Esophagus muscularis mucosa (tissue), 4 donors: ENCODE data around the gene FGFRL1. TPM values are rescaled to one million over a fixed set of nuclear protein-coding genes. Genes with fewer than 3 reads are reported as not detected.
A peak's percentile ranks its signal among the peaks of the same experiment; 100 is the strongest.

Experiments
- DNase-seq: peaks from one replicate; pipeline ENCODE4 v3.0.0-alpha.2; 2017; ENCODE audit errors: extremely low spot score
- H3K27ac ChIP-seq, 4 donors: fragments of 200-600 bp; sonication (generic); replicated peaks in 1 of 4; 1 replicate in 3 of 4; 2 replicates in 1 of 4; pipeline ENCODE4 v1.5.1; 2016 to 2019; ENCODE audit warnings: mild to moderate bottlenecking in 1 of 4
- H3K27me3 ChIP-seq, 4 donors: fragments of 200-600 bp; sonication (generic); one replicate each; pipeline versions ENCODE4 v1.5.1 to v1.6.0; 2016 to 2019
- H3K36me3 ChIP-seq, 4 donors: fragments of 200-600 bp; sonication (generic); one replicate each; pipeline ENCODE4 v1.5.1; 2016 to 2019
- H3K4me1 ChIP-seq, 4 donors: fragments of 200-600 bp; sonication (generic); one replicate each; pipeline ENCODE4 v1.5.1; 2016 to 2019
- H3K4me3 ChIP-seq, 4 donors: fragments of 200-600 bp; sonication (generic); 1 replicate in 2 of 4; 2 replicates in 2 of 4; pipeline ENCODE4 v1.5.1; 2016 to 2019; ENCODE audit warnings: mild to moderate bottlenecking in 4 of 4, moderate library complexity in 1 of 4
- H3K9me3 ChIP-seq, 4 donors: fragments of 200-600 bp; sonication (generic); 1 replicate in 3 of 4; 2 replicates in 1 of 4; pipeline ENCODE4 v1.5.1; 2016 to 2019
- CTCF ChIP-seq, 3 experiments: fragments of 200-600 bp in 2 of 3; fragments of 450-650 bp in 1 of 3; sonication (generic) in 2 of 3; IDR thresholded peaks; one replicate each; pipeline ENCODE4 v1.5.1; 2017 to 2019; ENCODE audit warnings: antibody characterized with exemption in 3 of 3, mild to moderate bottlenecking in 2 of 3, moderate library complexity in 1 of 3
- EP300 ChIP-seq: sonication (generic); formaldehyde crosslinking; IDR thresholded peaks from one replicate; pipeline ENCODE4 v1.6.1; 2017; ENCODE audit warnings: antibody characterized with exemption
- POLR2A ChIP-seq: fragments of 450-650 bp; IDR thresholded peaks from one replicate; pipeline ENCODE4 v1.6.1; 2017; ENCODE audit warnings: antibody characterized with exemption, moderate library complexity, mild to moderate bottlenecking, low read depth
- POLR2AphosphoS5 ChIP-seq, 2 donors: sonication (generic); formaldehyde crosslinking; IDR thresholded peaks; one replicate each; pipeline ENCODE4 v1.6.1; 2017; ENCODE audit warnings: antibody characterized with exemption in 2 of 2
- WGBS: methylation state at CpG from one replicate; pipeline ENCODE4 v1.1.5; 2018; 5-methylcytosine and 5-hydroxymethylcytosine counted together
- intact Hi-C: fragments of 100-400 bp; cut with DNase I; formaldehyde crosslinking; loops from one replicate; pipeline ENCODE4 v1.15.1; 2023
- total RNA-seq, 4 donors: library from RNA; depleted of rRNA; stranded (reverse); fragments of >200 nt; gene quantifications; one replicate each; pipeline versions ENCODE4 v1.1.0 to v1.2.1, GENCODE V29; 2016

The FGFRL1 gene
- total RNA-seq, 4 donors from 2014 or later: 22.0 to 54.2 (median 32.5) TPM

GRCh38 chr4:987624-988513 is 23.6 kb upstream of the FGFRL1 start:
- peaks cover 0 to 33% (median 19%) of the 10 kb centered on the region in 4 donors for H3K36me3 ChIP-seq
- peaks cover 24 to 42% (median 30%) of the 10 kb centered on the region in 4 donors for H3K4me1 ChIP-seq
- peak overlapping the region in 3 of 4 donors; percentile 42 to 69 (median 50) for H3K27ac ChIP-seq
- H3K27me3 ChIP-seq: no peaks in the 10 kb centered on the region
- H3K9me3 ChIP-seq: no peaks in the 10 kb centered on the region
- intact Hi-C loops: no loop called here
- peak overlapping the region; percentile 64 to 89 (median 78) for H3K4me3 ChIP-seq
- TF ChIP-seq POLR2A (no peak), EP300 (no peak), CTCF (IDR thresholded peaks at IDR 0.05) (no peak), POLR2AphosphoS5 (IDR thresholded peaks at IDR 0.05) (no peak)
- WGBS: 79% methylated on average over 17 of the region's 37 CpGs
- DNase-seq: no peak

- intact Hi-C loops: no loop called here
- H3K9me3 ChIP-seq: no peaks in the 10 kb centered on the region
- H3K4me1 ChIP-seq: peaks cover 24 to 44% (median 31%) of the 10 kb centered on the region in 4 donors
- no peaks in the 10 kb centered on the region for H3K27me3 ChIP-seq
- no peak overlapping the region for H3K27ac ChIP-seq
- TF ChIP-seq POLR2AphosphoS5 (IDR thresholded peaks at IDR 0.05) (no peak), POLR2A (no peak), EP300 (no peak), CTCF (IDR thresholded peaks at IDR 0.05) (no peak)
- DNase-seq: no peak
- H3K36me3 ChIP-seq: peaks cover 0 to 33% (median 19%) of the 10 kb centered on the region in 4 donors
- WGBS: 77% methylated on average over 6 of the region's 69 CpGs
- H3K4me3 ChIP-seq: no peak overlapping the region
Measured at GRCh38 chr4:988726-989721, 22.4 kb upstream of the FGFRL1 start.

- peaks cover 0 to 33% (median 19%) of the 10 kb centered on the region in 4 donors for H3K36me3 ChIP-seq
- H3K27ac ChIP-seq: no peak overlapping the region
- intact Hi-C loops: no loop called here
- TF ChIP-seq EP300 (no peak), POLR2A (no peak), POLR2AphosphoS5 (IDR thresholded peaks at IDR 0.05) (no peak), CTCF (IDR thresholded peaks at IDR 0.05) (no peak)
- H3K4me1 ChIP-seq: peaks cover 24 to 44% (median 30%) of the 10 kb centered on the region in 4 donors
- no peak overlapping the region for H3K4me3 ChIP-seq
- no peaks in the 10 kb centered on the region for H3K9me3 ChIP-seq
- no peak for DNase-seq
- WGBS: 94% methylated on average over 36 of the region's 58 CpGs
- no peaks in the 10 kb centered on the region for H3K27me3 ChIP-seq
Measured at GRCh38 chr4:989722-990471, 21.5 kb upstream of the FGFRL1 start.

GRCh38 chr4:990746-991367 is 20.6 kb upstream of the FGFRL1 start:
- 95% methylated on average over 25 of the region's 26 CpGs for WGBS
- intact Hi-C loops: no loop called here
- no peak for TF ChIP-seq EP300
- TF ChIP-seq POLR2A: no peak
- TF ChIP-seq POLR2AphosphoS5 (IDR thresholded peaks at IDR 0.05): no peak
- no peak for TF ChIP-seq CTCF (IDR thresholded peaks at IDR 0.05)

More at GRCh38 chr4:990746-991367, 20.6 kb upstream of the FGFRL1 start:
- no peak for DNase-seq
- H3K9me3 ChIP-seq: no peaks in the 10 kb centered on the region
- H3K36me3 ChIP-seq: peaks cover 0 to 33% (median 19%) of the 10 kb centered on the region in 4 donors
- no peak overlapping the region for H3K27ac ChIP-seq
- no peak overlapping the region for H3K4me3 ChIP-seq
- peaks cover 17 to 38% (median 26%) of the 10 kb centered on the region in 4 donors for H3K4me1 ChIP-seq
- H3K27me3 ChIP-seq: peaks cover 0 to under 1% (median 0%) of the 10 kb centered on the region in 4 donors
